HG03103 (cell line): Measurements from ENCODE around the gene MAPKAP1.

Experiments
- ATAC-seq: cut with Tn5 transposase; IDR thresholded peaks from one replicate; pipeline ENCODE4 v1.9.1; 2021; ENCODE audit warnings: low read depth; ENCODE audit not compliant: unreplicated experiment

The MAPKAP1 gene

DNA sequence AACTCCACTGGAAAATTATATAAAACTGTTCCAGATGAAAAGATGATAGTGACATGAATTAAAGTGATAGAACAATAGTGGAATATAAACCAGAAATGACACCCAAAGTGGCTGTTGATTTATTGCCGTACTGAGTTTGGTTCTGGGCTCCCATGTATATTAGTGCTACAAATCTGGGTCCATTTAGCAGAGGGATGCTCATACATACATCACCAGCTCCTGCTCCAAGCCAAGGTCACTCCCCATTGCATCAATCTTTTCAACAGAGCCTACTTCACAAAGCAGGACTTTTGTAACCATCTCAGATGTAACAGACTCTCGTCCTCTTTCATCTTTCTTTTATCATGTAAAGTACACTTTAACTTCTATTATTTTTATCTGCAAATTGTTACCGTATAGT is 236.8 kb downstream of the MAPKAP1 start:
- ATAC-seq = no peak

- ATAC-seq = no peak
These were observed 238.4 kb downstream of the MAPKAP1 start for GRCh38 chr9:125468646-125469045.

DNA sequence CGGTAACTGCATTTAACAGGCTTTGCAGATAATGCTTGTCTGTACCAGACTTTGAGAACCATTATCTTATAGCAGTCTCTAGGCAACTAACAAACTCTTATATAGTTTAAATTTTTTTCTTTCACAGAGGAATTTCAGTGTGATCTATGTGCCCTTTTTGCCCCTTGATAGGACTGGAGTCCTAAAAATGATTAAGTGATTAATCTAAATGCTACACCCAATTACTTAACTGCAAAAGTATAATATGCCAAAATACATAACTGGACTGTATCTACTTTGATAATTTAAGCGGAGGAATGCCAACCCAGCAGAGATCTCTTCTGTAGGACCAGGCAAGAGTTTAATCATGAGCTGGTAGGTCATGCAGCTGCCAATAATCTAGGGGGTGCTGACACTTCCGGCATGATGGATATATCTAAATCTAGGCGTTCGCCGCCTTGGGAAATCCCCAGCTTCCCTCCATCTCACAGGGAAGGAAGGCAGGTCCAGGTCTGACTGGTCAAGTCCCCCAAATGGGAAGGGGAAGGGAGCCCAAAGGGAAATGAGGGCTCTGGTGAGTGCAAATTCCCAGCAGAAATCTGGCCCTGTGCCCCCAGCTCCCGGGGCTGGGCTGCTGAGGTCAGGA is 239.8 kb downstream of the MAPKAP1 start:
- no peak for ATAC-seq

DNA sequence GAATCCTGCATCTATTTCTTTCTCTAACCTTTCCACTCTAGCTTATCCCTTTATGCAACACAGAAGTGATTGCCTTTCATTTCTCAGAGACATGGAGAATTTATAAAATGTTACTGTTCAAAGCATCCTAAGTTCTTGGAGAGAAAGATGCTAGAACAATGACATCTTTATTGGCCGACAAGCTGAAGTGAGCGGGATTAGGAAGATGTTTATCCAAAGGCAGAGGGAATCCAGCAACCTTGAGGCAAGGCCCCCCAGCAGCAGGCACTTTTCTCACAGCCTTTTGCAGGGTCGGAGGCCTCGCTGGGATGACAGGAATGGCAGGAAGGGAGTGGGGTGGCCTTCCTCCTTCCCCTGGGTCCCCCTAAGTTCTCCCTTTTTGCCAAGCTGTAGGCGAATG is 240.6 kb downstream of the MAPKAP1 start:
- no peak for ATAC-seq

DNA sequence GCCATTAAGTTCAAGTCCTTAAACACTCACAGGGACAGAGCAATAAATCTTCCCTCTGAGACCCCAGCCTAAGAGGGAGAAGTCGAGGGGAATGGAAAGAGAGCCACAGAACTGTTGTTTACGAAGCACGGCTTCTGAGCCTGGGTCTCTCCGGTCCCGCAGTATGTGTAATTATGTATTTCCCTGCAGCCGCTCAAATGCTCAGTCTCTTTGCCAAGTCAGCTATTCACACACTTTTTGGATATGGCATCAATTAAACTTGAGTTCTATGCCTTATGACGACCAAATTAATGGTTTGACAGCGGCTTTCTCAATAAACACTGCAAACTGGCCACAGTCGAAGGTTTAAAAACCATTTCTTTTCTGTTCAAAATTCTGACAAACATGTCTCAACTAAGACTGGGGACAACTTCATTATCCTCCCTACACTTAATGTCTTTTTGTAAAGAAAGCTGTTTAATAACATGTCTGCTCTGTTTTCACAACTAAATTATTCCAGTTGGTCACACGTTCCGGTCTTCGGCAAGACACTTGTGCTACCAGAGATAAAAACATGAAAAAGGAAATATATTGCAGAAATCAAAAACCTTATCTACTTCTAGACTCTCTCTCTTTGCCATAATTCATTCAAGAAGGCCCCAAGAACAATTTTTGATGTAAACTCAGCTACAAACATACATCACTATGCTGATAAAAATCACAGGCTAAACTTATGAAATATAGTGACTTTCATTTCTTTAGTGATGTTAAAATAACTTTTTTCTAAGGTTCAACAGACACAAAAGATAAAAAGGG is 242.2 kb downstream of the MAPKAP1 start:
- no peak for ATAC-seq

- ATAC-seq = no peak
These were observed 243.1 kb downstream of the MAPKAP1 start for GRCh38 chr9:125463926-125464325.

DNA sequence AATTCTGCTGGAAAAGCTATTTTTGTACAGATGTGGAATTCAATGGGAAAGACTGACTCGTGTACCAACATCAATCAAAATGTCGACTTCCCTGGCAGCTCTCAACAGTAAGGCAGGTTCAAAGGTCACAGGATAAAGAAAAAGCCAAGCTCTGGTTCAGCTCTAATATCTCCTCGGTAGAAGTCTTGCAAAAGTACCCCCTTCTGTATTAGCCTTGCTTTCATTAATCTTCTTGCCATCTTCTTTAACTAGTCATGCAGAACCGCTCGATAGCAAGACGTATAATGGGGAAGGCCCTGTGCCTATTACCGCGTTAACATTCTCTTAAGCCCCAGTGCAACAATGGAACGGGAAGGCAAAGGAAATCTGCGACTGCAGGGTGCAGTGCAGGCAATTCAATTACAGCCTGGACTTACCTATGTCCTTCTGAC is 244.1 kb downstream of the MAPKAP1 start:
- no peak for ATAC-seq

- no peak for ATAC-seq
These were observed 245.3 kb downstream of the MAPKAP1 start for GRCh38 chr9:125461636-125462190.

- ATAC-seq = no peak
These were observed 245.9 kb downstream of the MAPKAP1 start for GRCh38 chr9:125460883-125461635.

GRCh38 chr9:125460346-125460745 is 246.7 kb downstream of the MAPKAP1 start:
- ATAC-seq = no peak

DNA sequence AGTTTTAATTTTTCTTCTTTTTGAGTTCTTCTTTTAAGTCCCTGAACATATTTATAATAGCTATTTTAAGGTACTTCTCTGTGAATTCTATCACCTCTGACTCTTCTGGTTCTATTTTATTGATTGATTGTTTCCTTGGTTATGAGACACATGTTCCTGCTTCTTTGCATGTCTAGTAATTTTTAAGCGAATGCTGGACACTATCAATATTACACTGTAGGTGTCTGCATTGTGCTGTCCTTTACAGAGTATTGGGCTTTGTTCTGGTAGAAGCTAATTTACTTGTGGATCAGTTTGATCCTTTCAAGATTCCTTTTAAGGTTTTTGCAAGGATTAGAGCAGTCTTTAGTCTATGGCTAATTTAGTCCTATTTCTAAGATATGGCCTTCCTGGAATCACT is 249.7 kb downstream of the MAPKAP1 start:
- ATAC-seq = no peak

- ATAC-seq = no peak
These were observed 251.1 kb downstream of the MAPKAP1 start for GRCh38 chr9:125455876-125456275.

GRCh38 chr9:125455132-125455531 is 251.9 kb downstream of the MAPKAP1 start:
- no peak for ATAC-seq

GRCh38 chr9:125447202-125447802 is 259.7 kb downstream of the MAPKAP1 start:
- no peak for ATAC-seq

GRCh38 chr9:125446561-125447094 is 260.4 kb downstream of the MAPKAP1 start:
- peak; percentile 92 for ATAC-seq

GRCh38 chr9:125444956-125445506 is 262.0 kb downstream of the MAPKAP1 start:
- no peak for ATAC-seq

GRCh38 chr9:125444166-125444565 is 262.8 kb downstream of the MAPKAP1 start:
- ATAC-seq = no peak

DNA sequence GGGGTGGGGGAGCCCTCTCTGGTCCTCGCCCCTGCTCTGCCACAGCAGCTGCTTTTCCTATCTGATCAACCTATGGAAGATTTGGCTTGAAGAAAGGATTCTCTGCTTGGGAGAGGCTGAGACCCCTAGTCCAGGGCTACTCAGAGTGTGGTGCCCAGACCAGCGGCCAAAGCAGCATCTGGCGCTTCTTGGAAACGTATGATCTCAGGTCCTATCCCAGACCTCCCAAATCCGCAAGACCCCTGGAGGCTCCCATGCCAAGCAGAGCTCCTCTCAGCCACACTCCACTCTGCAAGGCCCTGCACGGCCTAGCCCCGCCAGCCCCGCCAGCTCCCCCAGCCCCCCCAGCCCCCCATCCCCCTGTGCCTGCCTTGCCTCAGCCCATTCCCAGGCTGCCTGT is 263.6 kb downstream of the MAPKAP1 start:
- ATAC-seq = no peak

- ATAC-seq = no peak
These were observed 264.6 kb downstream of the MAPKAP1 start for GRCh38 chr9:125442452-125442851.

- ATAC-seq = no peak
These were observed 266.6 kb downstream of the MAPKAP1 start for GRCh38 chr9:125440411-125440810.
